HG03342 (cell line): ENCODE data around the gene RAMP1.

Source experiments
- ATAC-seq: cut with Tn5 transposase; IDR thresholded peaks from one replicate; pipeline ENCODE4 v1.9.1; 2021; ENCODE audit warnings: mild to moderate bottlenecking, moderate library complexity; ENCODE audit not compliant: unreplicated experiment

Gene RAMP1

GRCh38 chr2:237912271-237913192 lies 53.1 kb downstream of the RAMP1 start:
- ATAC-seq, result no peak

DNA sequence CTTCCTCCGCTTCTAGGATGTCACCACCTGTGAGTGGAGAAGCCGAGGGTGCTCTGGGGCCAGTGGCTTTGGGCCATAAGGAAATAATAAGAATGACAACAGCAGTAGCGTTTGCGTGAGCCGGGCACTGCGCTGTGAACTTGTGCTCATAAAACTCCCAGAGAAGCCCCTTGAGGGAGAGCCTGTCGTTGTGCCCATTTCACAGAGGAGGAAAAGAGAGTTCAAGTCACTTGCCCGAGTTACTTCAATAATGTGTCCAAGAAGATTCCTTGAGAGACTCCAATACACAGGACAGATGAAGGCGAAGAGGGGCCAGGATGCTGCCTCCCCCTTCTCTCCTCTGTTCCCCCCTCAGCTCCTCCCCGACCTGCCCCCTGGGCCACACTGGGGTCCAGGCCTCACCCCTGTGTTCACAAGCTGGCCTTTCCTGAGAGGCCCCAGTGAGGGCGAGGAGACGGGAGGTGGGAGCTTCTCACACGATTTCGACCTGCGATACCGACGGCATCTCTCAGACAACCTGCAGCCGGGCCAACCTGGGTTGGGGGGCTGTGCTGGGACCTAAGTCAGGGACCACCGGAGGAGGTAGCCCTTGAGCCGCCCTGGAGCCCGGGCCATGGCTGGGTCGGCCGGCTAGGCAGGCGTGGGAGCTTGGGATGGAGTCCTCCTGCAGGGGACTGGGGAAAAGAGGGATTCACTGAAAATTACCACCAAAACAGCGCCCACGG lies 53.9 kb downstream of the RAMP1 start:
- no peak for ATAC-seq

DNA sequence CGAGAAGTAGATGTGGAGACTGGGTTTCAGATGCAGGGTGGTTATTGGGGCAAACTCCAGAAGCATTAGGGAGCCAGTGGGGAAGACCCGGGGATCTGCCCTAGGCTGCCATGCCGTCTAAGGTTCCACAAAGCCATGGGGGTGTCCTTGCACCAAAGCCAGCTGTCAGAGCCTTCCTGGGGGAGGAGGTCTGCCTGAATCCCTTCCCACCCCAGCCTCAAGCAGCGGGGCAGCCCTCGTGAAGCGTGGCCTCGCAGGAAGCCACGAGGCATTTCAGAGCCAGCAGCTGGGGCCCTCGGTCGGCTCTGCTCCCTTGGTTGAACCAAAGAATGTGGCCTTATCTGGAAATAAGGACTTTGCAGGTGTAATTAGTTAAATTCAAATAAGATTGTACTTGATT lies 56.2 kb downstream of the RAMP1 start:
- no peak for ATAC-seq

GRCh38 chr2:237916296-237916695 lies 56.9 kb downstream of the RAMP1 start:
- ATAC-seq, result no peak

DNA sequence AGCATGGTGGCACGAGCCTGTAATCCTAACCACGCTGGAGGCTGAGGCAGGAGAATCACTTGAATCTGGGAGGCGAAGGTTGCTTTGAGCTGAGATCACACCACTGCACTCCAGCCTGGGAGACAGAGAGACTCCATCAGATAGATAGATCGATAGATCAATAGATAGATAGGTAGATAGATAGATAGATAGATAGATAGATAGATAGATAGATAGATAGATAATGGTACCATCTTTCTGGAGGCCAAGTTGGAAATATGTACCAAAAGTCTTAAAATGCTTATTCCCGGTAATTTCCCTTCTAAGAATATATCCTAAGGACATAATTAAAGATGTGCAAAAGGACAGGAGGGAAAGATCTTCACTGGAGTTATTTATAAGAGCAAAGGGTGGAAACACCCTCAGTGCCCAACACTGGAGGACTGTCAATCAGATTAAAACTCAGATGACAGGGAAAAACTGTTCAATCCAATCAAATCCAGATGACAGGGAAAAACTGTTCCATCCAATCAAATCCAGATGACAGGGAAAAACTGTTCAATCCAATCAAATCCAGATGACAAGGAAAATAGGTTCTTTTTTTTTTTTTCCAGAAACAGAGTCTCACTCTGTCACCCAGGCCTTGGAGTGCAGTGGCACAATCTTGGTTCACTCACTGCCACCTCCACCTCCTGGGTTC lies 58.4 kb downstream of the RAMP1 start:
- ATAC-seq, result no peak

- ATAC-seq, result no peak
Measured at GRCh38 chr2:237919593-237919992, 60.2 kb downstream of the RAMP1 start.

- ATAC-seq, result no peak
Measured at GRCh38 chr2:237920673-237921072, 61.2 kb downstream of the RAMP1 start.

- no peak for ATAC-seq
Measured at GRCh38 chr2:237921967-237922492, 62.6 kb downstream of the RAMP1 start.

DNA sequence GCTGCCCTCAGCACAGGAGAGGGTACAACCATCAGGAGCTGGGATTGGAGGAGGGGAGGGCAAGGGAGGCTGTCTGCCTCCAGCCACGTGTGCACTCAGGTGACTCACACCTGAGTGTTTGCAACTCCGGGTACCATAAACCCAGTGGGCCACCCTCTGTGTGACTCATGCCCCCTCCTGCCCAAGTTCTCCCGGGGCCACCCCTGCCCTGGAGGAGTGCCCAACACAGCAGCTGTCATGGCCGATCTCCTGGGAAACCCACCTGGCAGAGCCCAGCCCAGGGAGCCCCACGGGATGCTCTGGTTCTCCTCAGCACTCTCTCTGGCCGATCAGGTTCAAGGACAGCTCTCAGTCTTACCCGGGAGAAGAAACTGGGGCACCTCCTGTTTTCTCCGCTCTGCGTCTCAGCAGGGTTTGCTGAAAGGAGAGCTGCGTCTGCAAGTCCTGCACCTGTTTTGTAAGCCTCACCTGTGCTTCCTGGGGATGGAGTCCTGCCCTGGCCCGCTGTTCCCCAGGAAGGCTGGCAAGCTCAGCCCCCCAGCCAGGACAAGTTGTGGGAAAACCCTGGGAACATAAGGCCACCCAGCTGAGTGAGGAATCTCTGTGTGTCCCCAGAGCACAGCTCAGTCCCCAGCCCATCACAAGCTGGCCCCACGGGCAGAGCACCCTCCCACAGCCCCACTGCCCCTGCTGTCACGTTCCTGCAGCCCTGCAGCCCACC lies 63.4 kb downstream of the RAMP1 start:
- no peak for ATAC-seq

DNA sequence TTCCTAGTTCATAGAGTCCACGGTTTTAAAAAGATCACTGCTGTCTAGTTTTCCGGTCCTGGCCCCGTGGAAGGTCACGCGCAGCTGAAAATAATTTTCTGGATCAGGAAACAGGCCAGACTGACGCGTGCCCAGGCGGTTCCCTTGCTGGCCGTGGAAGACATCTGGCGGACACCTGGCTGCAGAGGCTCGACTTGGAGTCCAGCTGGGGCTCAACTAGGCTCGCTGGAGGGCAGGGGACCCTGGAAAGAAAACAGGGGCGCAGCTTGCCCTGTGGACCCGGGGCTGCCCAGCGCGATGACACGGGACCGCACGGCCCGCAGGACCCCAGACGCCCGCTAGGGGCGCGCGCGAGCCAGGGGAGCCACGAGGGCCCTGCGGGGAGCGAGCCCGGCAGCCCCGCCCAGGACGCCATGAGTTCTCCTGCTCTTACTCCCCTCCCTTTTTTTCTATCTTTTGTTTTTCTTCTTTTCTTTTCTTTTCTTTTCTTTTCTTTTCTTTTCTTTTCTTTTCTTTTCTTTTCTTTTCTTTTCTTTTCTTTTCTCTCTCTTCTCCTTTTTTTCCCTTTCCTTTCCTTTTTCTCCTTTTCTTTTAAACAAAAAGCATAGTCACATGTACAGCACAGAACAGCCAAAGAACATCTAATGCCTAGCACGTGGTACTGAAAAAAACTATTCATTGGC lies 64.2 kb downstream of the RAMP1 start:
- ATAC-seq, result peak; percentile 98

DNA sequence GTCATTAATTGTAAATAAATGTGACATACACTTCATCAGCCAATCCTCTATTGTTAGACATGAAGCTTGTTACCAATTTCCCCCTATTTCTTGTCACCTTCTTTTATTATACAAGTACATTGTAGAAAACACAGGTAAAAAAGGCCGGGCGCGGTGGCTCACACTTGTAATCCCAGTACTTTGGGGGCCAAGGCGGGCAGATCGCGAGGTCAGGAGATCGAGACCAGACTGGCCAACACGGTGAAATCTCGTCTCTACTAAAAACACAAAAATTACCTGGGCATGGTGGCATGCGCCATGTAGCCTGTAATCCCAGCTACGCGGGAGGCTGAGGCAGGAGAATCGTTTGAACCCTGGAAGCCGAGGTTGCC lies 64.7 kb downstream of the RAMP1 start:
- no peak for ATAC-seq

- no peak for ATAC-seq
Measured at GRCh38 chr2:237927135-237927534, 67.7 kb downstream of the RAMP1 start.

- ATAC-seq, result no peak
Measured at GRCh38 chr2:237927986-237928385, 68.6 kb downstream of the RAMP1 start.

- no peak for ATAC-seq
Measured at GRCh38 chr2:237929979-237930378, 70.6 kb downstream of the RAMP1 start.

DNA sequence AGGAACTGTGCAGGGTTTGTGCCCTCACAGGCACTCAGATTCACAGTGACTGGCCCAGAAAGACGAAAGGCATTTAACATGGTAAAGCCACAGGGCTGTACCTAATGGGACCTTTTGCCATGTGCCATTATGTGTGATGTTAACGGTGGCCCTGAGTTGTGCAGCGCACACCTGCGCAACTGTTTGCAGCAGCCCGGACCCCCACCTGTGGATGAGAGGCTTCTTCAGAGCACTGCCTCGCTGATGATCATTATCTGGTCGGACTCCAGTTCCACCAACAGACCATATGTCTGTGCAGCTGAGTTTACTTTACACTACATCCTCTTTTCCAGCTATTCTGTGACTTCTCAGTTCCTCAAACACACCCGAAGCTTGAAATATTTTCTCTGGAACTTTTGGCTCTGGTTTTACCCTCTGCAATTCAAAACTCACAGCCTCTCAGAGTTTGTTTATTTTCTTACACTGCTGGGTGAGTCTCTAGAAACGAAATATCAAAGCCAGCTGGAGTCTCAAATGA lies 71.8 kb downstream of the RAMP1 start:
- no peak for ATAC-seq

- no peak for ATAC-seq
Measured at GRCh38 chr2:237932731-237933131, 73.3 kb downstream of the RAMP1 start.

GRCh38 chr2:237934186-237934585 lies 74.8 kb downstream of the RAMP1 start:
- ATAC-seq, result no peak

DNA sequence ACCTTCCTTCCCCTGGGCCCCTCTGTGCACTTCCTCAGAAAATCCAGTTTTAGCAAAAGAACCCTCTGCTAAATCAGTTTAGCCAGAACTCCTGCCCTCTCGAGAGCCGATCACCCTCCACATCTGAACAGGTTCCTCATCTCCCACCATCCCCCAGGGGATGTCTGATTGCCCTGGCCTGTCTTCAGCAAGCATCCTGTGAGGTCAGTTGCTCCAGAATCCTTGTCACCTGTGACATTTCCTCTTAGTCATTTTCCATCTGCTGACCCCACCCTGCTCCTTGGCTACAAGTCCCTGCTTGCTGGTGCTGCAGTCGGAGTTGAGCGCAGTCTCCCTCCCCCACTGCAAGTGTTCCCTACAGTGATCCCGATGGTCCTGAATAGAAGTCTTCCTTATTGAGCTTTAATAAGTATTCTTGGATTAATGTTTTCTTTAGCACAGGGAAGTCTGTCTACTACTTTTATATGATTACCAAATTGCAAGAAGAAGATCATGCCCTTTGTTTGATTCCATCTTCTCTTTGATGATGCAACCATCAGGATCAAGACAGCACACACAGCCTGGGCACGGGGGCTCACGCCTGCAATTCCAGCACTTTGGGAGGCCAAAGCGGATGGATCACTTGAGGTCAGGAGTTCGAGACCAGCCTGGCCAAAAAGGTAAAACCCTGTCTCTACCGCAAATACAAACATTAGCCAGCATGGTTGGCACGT lies 76.5 kb downstream of the RAMP1 start:
- ATAC-seq, result no peak

- ATAC-seq, result no peak
Measured at GRCh38 chr2:237939251-237939650, 79.8 kb downstream of the RAMP1 start.
